ENCODE measurements around the gene CEP295NL.

CEP295NL gene

GRCh38 chr17:78903101-78903779 lies at the start of gene CEP295NL:
Gene CEP295NL (minus strand): TSS chr17:78903201. CDS start chr17:78901828, 1,373 bp downstream.
- TF ChIP-seq SP1 (IDR thresholded peaks at IDR 0.05), result no peak
- TF ChIP-seq LEF1 (IDR thresholded peaks at IDR 0.05; ENCODE audit: borderline replicate concordance), result no peak
- no peak for TF ChIP-seq ZNF384 (IDR thresholded peaks at IDR 0.05)
- TF ChIP-seq SUZ12 (IDR thresholded peaks at IDR 0.05), result no peak
- no peak for TF ChIP-seq ELF4 (IDR thresholded peaks at IDR 0.05)
- no peak for TF ChIP-seq FOXK2 (IDR thresholded peaks at IDR 0.05)
- TF ChIP-seq CTBP1 (IDR thresholded peaks at IDR 0.05; ENCODE audit: borderline replicate concordance), result no peak
- no peak for TF ChIP-seq FOXA1 (IDR thresholded peaks at IDR 0.05)
- POLR2A ChIA-PET, result no interaction called here
- CTCF ChIA-PET, result interaction anchor here (1.3 kb wide), 1 partner anchor 13 kb away, joined by 3 read pairs; no protein-coding TSS in a partner anchor
- DNase-seq (ENCODE audit: extremely low spot score), result no peak

- ChIA-PET POLR2A (interaction anchor here (1.5 kb wide), 1 partner anchor 100 kb away, joined by 3 read pairs; no protein-coding TSS in a partner anchor), CTCF (interaction anchor here (1.1 to 1.2 kb wide), 2 partner anchors 10 to 19 kb away, joined by 4 read pairs; no protein-coding TSS in a partner anchor)
- DNase-seq (ENCODE audit: extremely low spot score), result no peak
- TF ChIP-seq CTBP1 (IDR thresholded peaks at IDR 0.05; ENCODE audit: borderline replicate concordance) (no peak), FOXM1 (IDR thresholded peaks at IDR 0.05; ENCODE audit: borderline replicate concordance) (no peak), LEF1 (IDR thresholded peaks at IDR 0.05; ENCODE audit: borderline replicate concordance) (no peak), SUZ12 (IDR thresholded peaks at IDR 0.05) (no peak), HDGF (IDR thresholded peaks at IDR 0.05; ENCODE audit: borderline replicate concordance) (no peak), TARDBP (IDR thresholded peaks at IDR 0.05) (no peak), NFRKB (IDR thresholded peaks at IDR 0.05) (no peak), ARNT (IDR thresholded peaks at IDR 0.05) (no peak), ZNF384 (IDR thresholded peaks at IDR 0.05) (no peak), FOXK2 (IDR thresholded peaks at IDR 0.05) (no peak), L3MBTL2 (conservative IDR thresholded peaks at IDR 0.05) (no peak), FOXA1 (IDR thresholded peaks at IDR 0.05) (no peak), ELF4 (IDR thresholded peaks at IDR 0.05) (no peak), BHLHE40 (IDR thresholded peaks at IDR 0.05; ENCODE audit: borderline replicate concordance) (no peak), SP1 (IDR thresholded peaks at IDR 0.05) (no peak)
- TF ChIP-seq, protein P1, sequence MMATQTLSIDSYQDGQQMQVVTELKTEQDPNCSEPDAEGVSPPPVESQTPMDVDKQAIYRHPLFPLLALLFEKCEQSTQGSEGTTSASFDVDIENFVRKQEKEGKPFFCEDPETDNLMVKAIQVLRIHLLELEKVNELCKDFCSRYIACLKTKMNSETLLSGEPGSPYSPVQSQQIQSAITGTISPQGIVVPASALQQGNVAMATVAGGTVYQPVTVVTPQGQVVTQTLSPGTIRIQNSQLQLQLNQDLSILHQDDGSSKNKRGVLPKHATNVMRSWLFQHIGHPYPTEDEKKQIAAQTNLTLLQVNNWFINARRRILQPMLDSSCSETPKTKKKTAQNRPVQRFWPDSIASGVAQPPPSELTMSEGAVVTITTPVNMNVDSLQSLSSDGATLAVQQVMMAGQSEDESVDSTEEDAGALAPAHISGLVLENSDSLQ (IDR thresholded peaks at IDR 0.05), result no peak
Observed at GRCh38 chr17:78952706-78953105, 49.7 kb upstream of the CEP295NL start.

GRCh38 chr17:78951967-78952551 lies 49.1 kb upstream of the CEP295NL start:
- ChIA-PET CTCF (no interaction called here), POLR2A (interaction anchor here (0.6 to 1.5 kb wide), 2 partner anchors 99 to 142 kb away, joined by 3 read pairs; no protein-coding TSS in a partner anchor)
- DNase-seq (ENCODE audit: extremely low spot score), result no peak
- no peak for TF ChIP-seq BHLHE40 (IDR thresholded peaks at IDR 0.05; ENCODE audit: borderline replicate concordance)

DNA sequence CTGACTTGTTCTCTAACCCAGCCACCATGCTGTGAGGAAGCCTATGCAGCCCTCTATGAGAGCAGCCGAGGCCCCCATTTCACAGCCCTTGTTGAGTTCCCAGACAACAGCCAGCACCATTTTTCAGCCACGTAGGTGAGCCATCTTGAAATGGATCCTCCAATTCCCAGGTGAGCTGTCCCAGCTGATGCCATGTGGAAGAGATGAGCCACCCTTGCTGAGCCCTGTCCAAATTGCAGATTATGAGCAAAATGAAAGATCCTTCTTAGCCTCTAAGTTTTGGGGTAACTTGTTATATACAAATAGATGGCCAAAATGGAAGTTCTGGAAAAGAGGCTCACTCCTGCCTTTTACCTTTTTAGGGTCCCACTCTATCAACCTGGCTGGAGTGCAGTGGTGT lies 47.9 kb upstream of the CEP295NL start:
- CTCF ChIA-PET, result no interaction called here
- no peak for TF ChIP-seq CTBP1 (IDR thresholded peaks at IDR 0.05; ENCODE audit: borderline replicate concordance)
- no peak for TF ChIP-seq ARNT (IDR thresholded peaks at IDR 0.05)
- no peak for TF ChIP-seq ZNF384 (IDR thresholded peaks at IDR 0.05)
- TF ChIP-seq LEF1 (IDR thresholded peaks at IDR 0.05; ENCODE audit: borderline replicate concordance), result no peak
- TF ChIP-seq TARDBP (IDR thresholded peaks at IDR 0.05), result no peak
- TF ChIP-seq SUZ12 (IDR thresholded peaks at IDR 0.05), result no peak
- TF ChIP-seq ELF4 (IDR thresholded peaks at IDR 0.05), result no peak
- no peak for TF ChIP-seq NFRKB (IDR thresholded peaks at IDR 0.05)
- no peak for TF ChIP-seq HDGF (IDR thresholded peaks at IDR 0.05; ENCODE audit: borderline replicate concordance)
- DNase-seq (ENCODE audit: extremely low spot score), result no peak
- POLR2A ChIA-PET, result no interaction called here

DNA sequence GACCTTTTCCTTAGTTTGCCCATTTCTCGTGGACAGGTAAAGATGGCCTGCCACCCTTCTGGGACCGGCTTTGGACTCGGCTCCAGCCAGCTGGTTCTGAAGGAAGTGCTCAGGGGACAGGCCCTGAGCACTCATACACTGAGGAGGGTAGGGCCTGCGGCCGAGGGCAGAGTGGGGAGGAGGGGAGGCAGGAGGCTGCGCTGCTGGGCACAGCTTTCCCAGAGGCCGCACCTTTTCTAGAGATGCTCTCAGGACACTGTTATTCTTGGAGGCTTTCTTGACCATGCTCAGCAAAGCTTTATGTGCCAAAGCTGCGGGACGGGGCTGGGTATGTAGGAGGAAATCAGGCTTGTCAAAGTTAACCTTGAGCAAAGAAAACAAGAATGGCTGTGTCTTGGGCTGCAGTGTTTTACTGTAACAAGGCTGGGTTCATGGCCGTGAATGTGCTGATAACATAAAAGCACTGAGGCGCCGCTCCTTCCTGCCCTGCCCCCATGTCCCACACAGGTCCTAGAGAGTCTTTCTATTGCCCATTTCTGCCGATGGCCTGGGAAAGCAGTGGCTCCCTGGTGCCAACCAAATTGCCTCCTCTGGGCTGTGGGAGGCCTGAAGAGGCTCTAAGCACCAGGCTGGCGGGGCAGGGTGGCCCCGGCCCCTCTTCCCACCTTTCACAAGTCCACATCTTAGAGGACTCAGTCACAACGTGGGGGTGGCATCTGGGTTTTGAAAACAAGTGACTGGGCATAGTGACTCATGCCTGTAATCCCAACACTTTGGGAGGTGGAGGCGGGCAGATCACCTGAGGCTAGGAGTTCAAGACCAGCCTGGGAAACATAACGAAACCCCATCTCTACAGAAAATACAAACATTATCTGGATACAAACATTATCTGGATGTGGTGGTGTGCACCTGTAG lies 44.5 kb upstream of the CEP295NL start:
- ChIA-PET POLR2A (no interaction called here), CTCF (no interaction called here)
- TF ChIP-seq ELF4 (IDR thresholded peaks at IDR 0.05) (no peak), SP1 (IDR thresholded peaks at IDR 0.05) (no peak), ARNT (IDR thresholded peaks at IDR 0.05) (no peak), LEF1 (IDR thresholded peaks at IDR 0.05; ENCODE audit: borderline replicate concordance) (no peak), NFRKB (IDR thresholded peaks at IDR 0.05) (no peak), HDGF (IDR thresholded peaks at IDR 0.05; ENCODE audit: borderline replicate concordance) (no peak), FOXM1 (IDR thresholded peaks at IDR 0.05; ENCODE audit: borderline replicate concordance) (no peak), FOXK2 (IDR thresholded peaks at IDR 0.05) (no peak)
- no peak for DNase-seq (ENCODE audit: extremely low spot score)

GRCh38 chr17:78946631-78947030 lies 43.6 kb upstream of the CEP295NL start:
- ChIA-PET POLR2A (no interaction called here), CTCF (no interaction called here)

More at GRCh38 chr17:78946631-78947030, 43.6 kb upstream of the CEP295NL start:
- no peak for DNase-seq (ENCODE audit: extremely low spot score)
- TF ChIP-seq FOXA1 (IDR thresholded peaks at IDR 0.05) (no peak), ELF4 (IDR thresholded peaks at IDR 0.05) (no peak), L3MBTL2 (conservative IDR thresholded peaks at IDR 0.05) (no peak), FOXM1 (IDR thresholded peaks at IDR 0.05; ENCODE audit: borderline replicate concordance) (no peak), HDGF (IDR thresholded peaks at IDR 0.05; ENCODE audit: borderline replicate concordance) (no peak), FOXK2 (IDR thresholded peaks at IDR 0.05) (no peak), ZNF384 (IDR thresholded peaks at IDR 0.05) (no peak), CTBP1 (IDR thresholded peaks at IDR 0.05; ENCODE audit: borderline replicate concordance) (no peak), ARNT (IDR thresholded peaks at IDR 0.05) (no peak), TARDBP (IDR thresholded peaks at IDR 0.05) (no peak), LEF1 (IDR thresholded peaks at IDR 0.05; ENCODE audit: borderline replicate concordance) (no peak), SUZ12 (IDR thresholded peaks at IDR 0.05) (no peak)
